OCI-LY1 (cell line): ENCODE measurements around the gene FGD4.

Experiments used
- H2AFZ ChIP-seq: fragments of 200-600 bp; sonication (generic), shearing (Covaris generic); 2 replicates; pipeline ENCODE4 v1.6.0; 2014; ENCODE audit warnings: antibody characterized with exemption, mild to moderate bottlenecking, low read length
- H3F3A ChIP-seq: fragments of 200-600 bp; sonication (generic), shearing (Covaris generic); 2 replicates; pipeline ENCODE4 v1.6.0; 2014; ENCODE audit warnings: mild to moderate bottlenecking, antibody characterized with exemption, low read length, moderate library complexity; ENCODE audit not compliant: insufficient read depth
- H3K27ac ChIP-seq: fragments of 200-600 bp; sonication (generic); 2 replicates; pipeline ENCODE4 v1.5.1; 2014; ENCODE audit warnings: low read length, mixed run types, mild to moderate bottlenecking, low read depth; ENCODE audit not compliant: poor library complexity, severe bottlenecking
- H3K27me3 ChIP-seq: fragments of 200-600 bp; sonication (generic); 2 replicates; pipeline ENCODE4 v1.6.0; 2014; ENCODE audit warnings: antibody characterized with exemption, mild to moderate bottlenecking, low read length, moderate library complexity; ENCODE audit not compliant: insufficient read depth
- H3K36me3 ChIP-seq: fragments of 200-600 bp; sonication (generic); 2 replicates; pipeline ENCODE4 v1.6.1; 2014; ENCODE audit warnings: mild to moderate bottlenecking, antibody characterized with exemption, low read length, moderate library complexity, mixed read lengths; ENCODE audit not compliant: insufficient read depth
- H3K4me1 ChIP-seq: fragments of 200-600 bp; sonication (generic); 2 replicates; pipeline ENCODE4 v1.5.1; 2014; ENCODE audit warnings: mild to moderate bottlenecking, low read length, moderate library complexity; ENCODE audit not compliant: insufficient read depth, severe bottlenecking
- H3K4me2 ChIP-seq: fragments of 200-600 bp; sonication (generic), shearing (Covaris generic); 2 replicates; pipeline ENCODE4 v1.6.1; 2014; ENCODE audit warnings: low read length
- H3K4me3 ChIP-seq: fragments of 200-600 bp; sonication (generic); 2 replicates; pipeline ENCODE4 v1.5.1; 2014; ENCODE audit warnings: low read length, low read depth, mild to moderate bottlenecking, mixed read lengths; ENCODE audit not compliant: poor library complexity, severe bottlenecking
- H3K79me2 ChIP-seq: fragments of 200-600 bp; shearing (Covaris generic); 2 replicates; pipeline ENCODE4 v1.6.1; 2016; ENCODE audit warnings: mixed run types, low read length, mixed read lengths; ENCODE audit not compliant: insufficient read depth
- H3K9ac ChIP-seq: fragments of 200-600 bp; sonication (generic), shearing (Covaris generic); 2 replicates; pipeline ENCODE4 v1.6.1; 2014; ENCODE audit warnings: mild to moderate bottlenecking, low read length, mixed read lengths
- H3K9me2 ChIP-seq: fragments of 200-600 bp; sonication (generic), shearing (Covaris generic); 2 replicates; pipeline ENCODE4 v1.6.1; 2014; ENCODE audit warnings: low read depth, mild to moderate bottlenecking, low read length, mixed read lengths
- H3K9me3 ChIP-seq: fragments of 200-600 bp; shearing (Covaris generic); 2 replicates; pipeline ENCODE4 v1.6.1; 2014; ENCODE audit warnings: low read length, mixed read lengths
- H4K20me1 ChIP-seq: fragments of 200-600 bp; sonication (generic), shearing (Covaris generic); 2 replicates; pipeline ENCODE4 v1.6.0; 2016; ENCODE audit warnings: mild to moderate bottlenecking, low read length; ENCODE audit not compliant: insufficient read depth
- EZH2 ChIP-seq: fragments of 200-600 bp; sonication (generic), shearing (Covaris generic); IDR thresholded peaks from 2 replicates; pipeline ENCODE4 v1.8.0; 2017; ENCODE audit warnings: borderline replicate concordance, mixed run types, mild to moderate bottlenecking, antibody characterized with exemption, low read length, moderate library complexity, mixed read lengths
- TF ChIP-seq, protein P1 (sequence below): fragments of 200-600 bp; sonication (generic), shearing (Covaris generic); IDR thresholded peaks from 2 replicates; pipeline ENCODE4 v1.5.1; 2017; ENCODE audit warnings: mild to moderate bottlenecking, antibody characterized with exemption, low read length, moderate library complexity, mixed read lengths

The FGD4 gene

DNA sequence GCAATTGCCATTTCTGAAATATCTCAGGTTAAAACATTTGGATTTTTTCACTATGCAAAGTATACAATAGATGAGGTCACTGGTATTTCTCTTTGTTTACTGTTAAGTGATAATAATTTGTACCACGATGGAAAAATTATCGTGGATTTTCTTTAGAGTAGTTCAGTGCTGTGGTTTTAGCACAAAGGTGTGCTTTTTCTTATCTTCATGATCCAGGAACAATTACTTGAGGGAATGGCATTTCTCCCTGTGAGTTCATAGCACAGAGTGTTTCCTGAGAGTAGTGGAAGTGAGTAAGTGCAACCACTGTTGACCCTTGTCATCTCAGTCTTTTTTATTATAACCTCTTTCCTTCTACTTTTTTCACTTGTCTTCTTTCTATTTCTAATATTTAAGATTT, 86.8 kb downstream of the FGD4 start:
- no peak overlapping the region for H3K27ac ChIP-seq
- no peaks in the 10 kb centered on the region for H3K9me2 ChIP-seq
- no peaks in the 10 kb centered on the region for H3K79me2 ChIP-seq
- no peaks in the 10 kb centered on the region for H3K27me3 ChIP-seq
- H2AFZ ChIP-seq = no peak overlapping the region
- no peaks in the 10 kb centered on the region for H3K9me3 ChIP-seq
- no peak overlapping the region for H3K4me2 ChIP-seq
- no peaks in the 10 kb centered on the region for H4K20me1 ChIP-seq
- H3K36me3 ChIP-seq = no peaks in the 10 kb centered on the region
- H3K4me1 ChIP-seq = peaks cover 33% of the 10 kb centered on the region
- TF ChIP-seq, protein P1, sequence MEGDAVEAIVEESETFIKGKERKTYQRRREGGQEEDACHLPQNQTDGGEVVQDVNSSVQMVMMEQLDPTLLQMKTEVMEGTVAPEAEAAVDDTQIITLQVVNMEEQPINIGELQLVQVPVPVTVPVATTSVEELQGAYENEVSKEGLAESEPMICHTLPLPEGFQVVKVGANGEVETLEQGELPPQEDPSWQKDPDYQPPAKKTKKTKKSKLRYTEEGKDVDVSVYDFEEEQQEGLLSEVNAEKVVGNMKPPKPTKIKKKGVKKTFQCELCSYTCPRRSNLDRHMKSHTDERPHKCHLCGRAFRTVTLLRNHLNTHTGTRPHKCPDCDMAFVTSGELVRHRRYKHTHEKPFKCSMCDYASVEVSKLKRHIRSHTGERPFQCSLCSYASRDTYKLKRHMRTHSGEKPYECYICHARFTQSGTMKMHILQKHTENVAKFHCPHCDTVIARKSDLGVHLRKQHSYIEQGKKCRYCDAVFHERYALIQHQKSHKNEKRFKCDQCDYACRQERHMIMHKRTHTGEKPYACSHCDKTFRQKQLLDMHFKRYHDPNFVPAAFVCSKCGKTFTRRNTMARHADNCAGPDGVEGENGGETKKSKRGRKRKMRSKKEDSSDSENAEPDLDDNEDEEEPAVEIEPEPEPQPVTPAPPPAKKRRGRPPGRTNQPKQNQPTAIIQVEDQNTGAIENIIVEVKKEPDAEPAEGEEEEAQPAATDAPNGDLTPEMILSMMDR = no peak
- TF ChIP-seq EZH2 = no peak
- no peak overlapping the region for H3K4me3 ChIP-seq
- H3F3A ChIP-seq = no peaks in the 10 kb centered on the region
- H3K9ac ChIP-seq = no peak overlapping the region

DNA sequence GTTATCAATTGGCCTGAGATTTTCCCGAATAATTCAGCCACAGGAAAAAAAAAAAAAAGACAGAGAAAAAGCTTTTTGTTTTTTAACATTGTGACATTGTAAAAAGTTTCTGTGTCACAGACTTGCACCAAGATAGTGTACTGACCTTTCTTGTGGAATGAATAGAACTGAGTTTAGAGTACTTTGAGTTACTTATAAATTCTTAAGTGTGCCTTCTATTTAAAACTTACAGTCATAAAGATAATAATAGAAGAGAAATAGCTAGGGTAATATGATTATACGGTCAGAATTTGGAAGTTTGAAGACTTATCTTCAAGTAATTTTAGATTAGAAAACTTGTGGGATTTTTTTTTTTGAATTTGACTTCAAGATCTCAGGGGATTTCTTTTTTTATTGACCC, 88.8 kb downstream of the FGD4 start:
- TF ChIP-seq, protein P1 = no peak
- no peak for TF ChIP-seq EZH2
- Histone ChIP-seq H3K9me2 (no peaks in the 10 kb centered on the region), H3K27me3 (no peaks in the 10 kb centered on the region)

GRCh38 chr12:32489070-32489469, 89.7 kb downstream of the FGD4 start:
- Histone ChIP-seq H3K9me3 (no peaks in the 10 kb centered on the region), H4K20me1 (no peaks in the 10 kb centered on the region), H3K79me2 (no peaks in the 10 kb centered on the region), H3K4me3 (no peak overlapping the region), H3K9ac (no peak overlapping the region), H3K9me2 (no peaks in the 10 kb centered on the region), H3K36me3 (no peaks in the 10 kb centered on the region), H3K27me3 (no peaks in the 10 kb centered on the region), H3K4me1 (peaks cover 16% of the 10 kb centered on the region), H3K4me2 (no peak overlapping the region), H3K27ac (no peak overlapping the region), H3F3A (no peaks in the 10 kb centered on the region), H2AFZ (no peak overlapping the region)
- TF ChIP-seq EZH2 = no peak
- TF ChIP-seq, protein P1 = no peak

More for the DNA sequence above, 88.8 kb downstream of the FGD4 start:
- Histone ChIP-seq H3K4me2 (no peak overlapping the region), H4K20me1 (no peaks in the 10 kb centered on the region), H2AFZ (no peak overlapping the region), H3K4me1 (peaks cover 16% of the 10 kb centered on the region), H3K27ac (no peak overlapping the region), H3K4me3 (no peak overlapping the region), H3K79me2 (no peaks in the 10 kb centered on the region), H3K9ac (no peak overlapping the region), H3K9me3 (no peaks in the 10 kb centered on the region), H3K36me3 (no peaks in the 10 kb centered on the region), H3F3A (no peaks in the 10 kb centered on the region)
